ENCODE measurements around the gene CLCN6. TPM values are rescaled to one million over a fixed set of nuclear protein-coding genes. Genes with fewer than 3 reads are reported as not detected.
A peak's percentile ranks its signal among the peaks of the same experiment; 100 is the strongest.

The CLCN6 gene
- total RNA-seq, 8 experiments from 2014 or later: 9.6 to 61.4 (median 27.0) TPM

DNA sequence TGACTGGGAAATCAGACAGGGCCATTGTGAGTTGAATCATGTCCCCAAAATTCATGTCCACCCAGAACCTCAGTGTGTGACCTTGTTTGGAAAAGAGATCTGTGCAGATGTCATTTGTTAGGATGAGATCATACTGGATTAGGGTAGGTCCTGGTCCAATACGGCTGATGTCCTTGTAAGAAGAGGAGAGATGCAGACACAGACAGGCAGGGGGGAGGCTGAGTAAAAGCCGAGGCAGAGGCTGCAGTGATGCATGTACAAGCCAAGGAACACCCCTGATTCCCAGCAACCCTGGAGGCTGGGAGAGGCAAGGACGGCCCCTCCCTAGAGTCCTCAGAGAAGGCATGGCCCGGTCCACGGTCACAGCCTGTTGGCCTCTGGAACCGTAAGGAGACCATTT is 68.6 kb downstream of the CLCN6 start:
- in situ Hi-C loops (cut with MboI; ENCODE audit: low pct_unique_long_range_greater_than_20kb in 2 of 9, low sequenced_read_pairs in 9 of 9, unreplicated experiment in 9 of 9): no loop called here

DNA sequence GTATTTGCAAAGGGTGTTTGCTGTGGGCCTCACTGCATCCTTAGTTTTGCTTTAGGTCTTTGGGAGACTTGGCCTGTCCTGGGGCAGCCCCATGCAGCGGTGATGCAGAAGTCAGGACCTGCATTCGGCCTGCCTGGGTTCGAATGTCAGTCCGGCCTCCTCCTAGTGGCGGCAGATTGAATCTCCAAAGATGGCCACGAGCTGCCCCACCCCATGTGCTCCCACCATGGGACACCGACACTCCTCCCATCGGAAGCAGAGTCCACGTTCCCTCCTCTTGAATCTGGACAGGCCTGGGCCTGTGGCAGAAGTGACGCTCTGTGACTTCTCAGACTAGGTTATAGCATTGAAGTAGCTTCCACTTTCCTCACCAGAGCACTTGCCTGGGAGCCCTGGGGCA is 69.1 kb downstream of the CLCN6 start:
- Histone ChIP-seq H3K27ac (peak overlapping the region; percentile 50 to 66), H3K4me1 (replicated peaks in 1 of 2) (peaks cover 28 to 37% of the 10 kb centered on the region in 2 donors), H3K4me3 (no peak overlapping the region)
- 63 to 100% (median 86%) methylated on average over 3 to 10 of the region's 10 CpGs; no CpG with 5 or more reads in 5 of the 10 experiments for WGBS, 10 experiments
- in situ Hi-C loops (cut with MboI; ENCODE audit: low pct_unique_long_range_greater_than_20kb in 2 of 9, low sequenced_read_pairs in 9 of 9, unreplicated experiment in 9 of 9): no loop called here
- no peak for ATAC-seq (replicated peaks in 6 of 8)

More for the DNA sequence above, 68.6 kb downstream of the CLCN6 start:
- peak overlapping the region; percentile 50 to 66 for H3K27ac ChIP-seq
- no peak overlapping the region for H3K4me3 ChIP-seq
- peak in 7 of 8 experiments; percentile 55 to 85 (median 63) for ATAC-seq (replicated peaks in 6 of 8)
- 37 to 100% (median 73%) methylated on average over 1 to 6 of the region's 6 CpGs; no CpG with 5 or more reads in 3 of the 10 experiments for WGBS, 10 experiments
- peaks cover 24 to 32% of the 10 kb centered on the region in 2 donors for H3K4me1 ChIP-seq (replicated peaks in 1 of 2)

DNA sequence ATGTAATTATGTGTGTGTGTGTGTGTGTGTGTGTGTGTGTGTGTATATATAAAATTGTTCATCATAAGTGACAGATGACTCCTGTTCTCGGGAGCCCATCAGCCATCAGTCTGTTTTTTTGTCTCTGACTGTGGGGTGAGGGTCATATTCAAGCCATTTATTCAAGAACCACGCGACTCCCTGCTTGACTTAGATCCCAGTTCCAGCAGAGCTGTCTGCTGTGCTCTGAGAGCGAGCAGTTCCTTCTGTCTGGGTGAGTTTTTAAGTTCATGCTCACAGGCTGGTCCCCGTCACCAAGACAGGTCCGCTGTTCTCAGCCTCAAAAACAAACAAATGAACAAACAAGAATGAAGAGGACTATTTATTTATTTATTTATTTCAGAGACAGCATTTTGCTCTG is 71.1 kb downstream of the CLCN6 start:
- Histone ChIP-seq H3K27ac (no peak overlapping the region), H3K4me1 (replicated peaks in 1 of 2) (peaks cover 45 to 53% of the 10 kb centered on the region in 2 donors), H3K4me3 (no peak overlapping the region)
- in situ Hi-C loops (cut with MboI; ENCODE audit: low pct_unique_long_range_greater_than_20kb in 2 of 9, low sequenced_read_pairs in 9 of 9, unreplicated experiment in 9 of 9): no loop called here
- WGBS, 10 experiments: 44 to 92% (median 64%) methylated on average over 3 to 6 of the region's 6 CpGs; no CpG with 5 or more reads in 3 of the 10 experiments
- ATAC-seq (replicated peaks in 6 of 8): no peak

DNA sequence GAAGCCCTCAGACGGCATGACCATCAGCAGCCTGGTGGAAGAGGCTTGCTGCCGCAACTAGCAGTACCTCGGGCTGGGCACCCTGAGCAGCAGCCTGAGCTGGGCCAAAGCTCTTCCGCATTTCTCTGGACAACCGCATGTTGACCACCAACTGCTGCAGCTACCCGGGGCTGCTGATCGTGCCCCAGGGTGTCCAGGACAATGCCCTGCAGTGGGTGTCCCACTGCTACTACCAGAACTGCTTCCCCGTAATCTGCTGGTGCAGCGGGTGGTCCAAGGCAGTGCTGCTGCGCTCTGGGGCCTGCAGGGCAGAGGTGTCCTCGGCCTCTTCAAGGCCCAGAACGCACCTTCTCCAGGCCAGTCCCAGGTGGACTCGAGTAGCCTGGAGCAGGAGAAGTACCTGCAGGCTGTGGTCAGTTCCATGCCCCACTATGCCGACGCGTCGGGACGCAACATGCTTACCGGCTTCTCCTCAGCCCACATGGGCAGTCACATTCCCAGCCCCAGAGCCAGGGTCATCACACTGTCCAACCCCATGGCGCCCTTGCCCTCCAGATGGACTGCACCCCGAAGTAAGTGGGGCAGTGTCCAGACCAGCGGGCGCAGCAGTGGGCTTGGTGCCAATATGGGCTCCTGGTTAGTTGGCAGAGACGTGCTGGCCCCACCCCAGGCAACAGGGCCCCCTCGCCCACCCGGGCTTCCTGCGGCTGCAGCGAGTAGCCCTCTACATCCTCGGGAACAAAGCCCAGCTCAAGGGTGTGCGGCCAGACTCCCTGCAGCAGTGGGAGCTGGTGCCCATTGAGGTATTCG is 72.3 kb downstream of the CLCN6 start:
- in situ Hi-C loops (cut with MboI; ENCODE audit: low pct_unique_long_range_greater_than_20kb in 2 of 9, low sequenced_read_pairs in 9 of 9, unreplicated experiment in 9 of 9): no loop called here
- Histone ChIP-seq H3K4me3 (no peak overlapping the region), H3K27ac (no peak overlapping the region), H3K4me1 (replicated peaks in 1 of 2) (peaks cover 47 to 48% of the 10 kb centered on the region in 2 donors)
- WGBS, 10 experiments: 69 to 100% (median 89%) methylated on average over 2 to 17 of the region's 31 CpGs; no CpG with 5 or more reads in 2 of the 10 experiments
- no peak for ATAC-seq (replicated peaks in 6 of 8)

DNA sequence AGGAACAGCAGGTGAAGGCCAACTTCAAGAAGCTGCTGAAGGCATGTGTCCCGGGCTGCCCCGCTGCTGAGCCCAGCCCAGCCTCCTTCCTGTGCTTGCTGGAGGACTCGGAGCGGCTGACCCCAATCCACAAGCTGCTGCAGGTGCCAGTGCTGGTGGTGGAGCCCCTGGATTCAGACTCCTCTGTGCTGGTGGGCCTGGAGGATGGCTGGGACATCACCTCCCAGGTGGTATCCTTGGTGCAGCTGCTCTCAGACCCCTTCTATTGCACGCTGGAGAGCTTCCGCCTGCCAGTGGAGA is 72.8 kb downstream of the CLCN6 start:
- 83 to 100% (median 93%) methylated on average over 1 to 5 of the region's 6 CpGs; no CpG with 5 or more reads in 4 of the 10 experiments for WGBS, 10 experiments
- in situ Hi-C loops (cut with MboI; ENCODE audit: low pct_unique_long_range_greater_than_20kb in 2 of 9, low sequenced_read_pairs in 9 of 9, unreplicated experiment in 9 of 9): no loop called here
- no peak overlapping the region for H3K4me3 ChIP-seq
- H3K4me1 ChIP-seq (replicated peaks in 1 of 2): peaks cover 41 to 42% of the 10 kb centered on the region in 2 donors
- no peak overlapping the region for H3K27ac ChIP-seq
- ATAC-seq (replicated peaks in 6 of 8): no peak

DNA sequence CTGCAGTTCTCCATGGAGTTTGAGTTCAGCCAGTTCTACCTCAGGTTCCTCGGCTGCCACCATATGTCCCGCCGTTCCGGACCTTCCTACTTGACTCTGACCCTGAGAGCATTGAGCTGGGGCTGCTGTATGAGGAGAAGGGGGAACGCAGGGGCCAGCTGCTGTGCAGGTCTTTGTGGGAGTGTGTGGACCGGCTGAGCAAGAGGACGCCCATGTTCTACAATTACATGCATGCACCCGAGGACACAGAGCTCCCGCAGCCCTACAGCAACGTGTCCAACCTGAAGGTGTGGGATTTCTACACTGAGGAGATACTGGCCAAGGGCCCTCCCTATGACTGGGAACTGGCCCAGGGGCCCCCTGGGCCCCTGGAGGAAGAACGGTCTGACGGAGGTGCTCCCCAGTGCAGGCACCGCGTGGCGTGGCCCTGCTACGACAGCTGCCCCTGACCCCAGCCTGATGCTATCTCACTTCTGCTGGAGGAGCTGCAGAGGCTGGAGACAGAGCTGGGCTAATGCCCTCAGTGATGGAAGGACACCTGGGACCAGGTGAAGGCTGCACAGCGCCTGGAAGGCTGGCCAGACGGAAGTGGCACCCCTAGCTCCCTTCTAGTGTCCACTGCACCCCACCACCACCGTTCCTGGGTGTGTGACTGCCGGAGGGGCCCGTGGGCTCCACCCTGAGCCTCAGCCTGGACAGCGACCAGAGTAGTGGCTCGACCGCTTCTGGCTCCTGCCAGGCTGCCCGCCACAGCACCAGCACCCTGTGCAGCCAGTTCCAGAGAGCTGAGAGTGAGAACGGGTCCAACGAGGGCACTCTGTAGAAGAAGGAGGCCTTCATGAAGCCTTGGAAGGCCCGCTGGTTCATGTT is 73.6 kb downstream of the CLCN6 start:
- WGBS, 10 experiments: 57 to 100% (median 91%) methylated on average over 4 to 23 of the region's 28 CpGs; no CpG with 5 or more reads in 5 of the 10 experiments
- ATAC-seq (replicated peaks in 6 of 8): no peak
- in situ Hi-C loops (cut with MboI; ENCODE audit: low pct_unique_long_range_greater_than_20kb in 2 of 9, low sequenced_read_pairs in 9 of 9, unreplicated experiment in 9 of 9): no loop called here
- Histone ChIP-seq H3K4me1 (replicated peaks in 1 of 2) (peaks cover 34 to 35% of the 10 kb centered on the region in 2 donors), H3K27ac (peak overlapping the region; percentile 50 to 81), H3K4me3 (no peak overlapping the region)

DNA sequence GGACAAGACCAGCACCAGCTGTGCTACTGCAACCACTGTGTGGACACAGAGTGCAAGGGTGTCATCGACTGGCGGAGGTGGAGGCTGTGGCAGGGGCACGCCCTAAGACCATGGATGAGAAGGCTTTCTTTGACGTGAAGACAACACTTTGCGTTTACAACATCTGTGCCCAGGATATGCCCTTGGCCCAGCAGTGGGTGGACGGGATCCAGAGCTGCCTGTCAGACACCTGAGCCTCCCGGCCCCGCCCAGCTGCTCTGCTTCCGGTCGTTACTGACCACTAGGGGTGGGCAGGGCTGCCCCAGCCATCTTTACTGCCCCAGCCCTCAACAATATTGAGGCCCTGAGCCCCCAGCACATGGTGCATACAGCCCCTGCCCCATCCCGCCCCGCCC is 74.2 kb downstream of the CLCN6 start:
- Histone ChIP-seq H3K4me3 (no peak overlapping the region), H3K4me1 (replicated peaks in 1 of 2) (peaks cover 28 to 31% of the 10 kb centered on the region in 2 donors), H3K27ac (peak overlapping the region; percentile 50 to 81)
- 0 to 100% (median 69%) methylated on average over 1 to 5 of the region's 12 CpGs; no CpG with 5 or more reads in 4 of the 10 experiments for WGBS, 10 experiments
- in situ Hi-C loops (cut with MboI; ENCODE audit: low pct_unique_long_range_greater_than_20kb in 2 of 9, low sequenced_read_pairs in 9 of 9, unreplicated experiment in 9 of 9): no loop called here
- peak in 1 of 8 experiments; percentile 19 for ATAC-seq (replicated peaks in 6 of 8)

DNA sequence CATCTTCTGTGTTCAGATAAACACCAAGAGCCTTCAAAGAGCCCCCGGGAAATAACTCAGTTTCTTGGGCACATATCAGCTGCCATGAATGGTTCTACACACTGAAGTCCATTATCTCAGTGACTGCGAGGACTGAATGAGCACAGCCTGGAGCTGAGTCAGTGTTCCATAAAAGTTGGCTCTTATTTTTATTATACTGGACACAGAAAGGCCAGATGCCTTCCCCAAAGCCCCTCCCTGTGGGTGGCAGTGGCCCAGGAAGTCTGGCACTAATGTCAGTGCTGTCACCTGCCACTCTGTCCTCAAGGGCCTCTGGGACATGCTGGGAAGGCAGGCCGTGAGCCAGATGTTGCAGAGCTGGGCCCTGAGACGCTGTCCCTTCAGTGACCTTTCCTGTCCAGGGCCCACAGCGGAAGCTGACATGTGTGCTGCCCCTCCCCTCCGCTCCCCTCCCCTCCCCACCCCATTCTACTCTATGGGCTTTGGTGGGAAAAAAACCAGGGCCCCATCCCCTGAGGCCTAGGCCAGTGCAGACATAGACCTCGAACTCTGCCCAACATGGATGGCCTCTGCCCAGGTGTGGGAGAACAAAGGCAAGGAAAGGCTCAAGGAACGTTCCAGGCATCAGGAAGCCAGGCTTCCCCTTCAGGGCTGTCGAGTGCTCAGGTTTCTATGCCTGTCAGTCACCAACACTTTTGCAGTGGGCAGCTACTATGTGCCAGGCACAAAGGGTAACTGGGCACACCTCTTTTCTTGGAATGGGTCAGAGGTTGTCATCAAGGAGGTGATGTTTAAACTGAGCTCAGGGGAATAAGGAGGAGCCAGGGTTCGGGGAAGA is 75.1 kb downstream of the CLCN6 start:
- peaks cover 32 to 35% of the 10 kb centered on the region in 2 donors for H3K4me1 ChIP-seq (replicated peaks in 1 of 2)
- in situ Hi-C loops (cut with MboI; ENCODE audit: low pct_unique_long_range_greater_than_20kb in 2 of 9, low sequenced_read_pairs in 9 of 9, unreplicated experiment in 9 of 9): no loop called here
- no peak overlapping the region for H3K4me3 ChIP-seq
- peak overlapping the region; percentile 50 to 81 for H3K27ac ChIP-seq
- WGBS, 10 experiments: 0 to 49% (median 39%) methylated on average over 1 to 6 of the region's 10 CpGs; no CpG with 5 or more reads in 3 of the 10 experiments
- peak; percentile 27 to 94 (median 89) for ATAC-seq (replicated peaks in 6 of 8)

DNA sequence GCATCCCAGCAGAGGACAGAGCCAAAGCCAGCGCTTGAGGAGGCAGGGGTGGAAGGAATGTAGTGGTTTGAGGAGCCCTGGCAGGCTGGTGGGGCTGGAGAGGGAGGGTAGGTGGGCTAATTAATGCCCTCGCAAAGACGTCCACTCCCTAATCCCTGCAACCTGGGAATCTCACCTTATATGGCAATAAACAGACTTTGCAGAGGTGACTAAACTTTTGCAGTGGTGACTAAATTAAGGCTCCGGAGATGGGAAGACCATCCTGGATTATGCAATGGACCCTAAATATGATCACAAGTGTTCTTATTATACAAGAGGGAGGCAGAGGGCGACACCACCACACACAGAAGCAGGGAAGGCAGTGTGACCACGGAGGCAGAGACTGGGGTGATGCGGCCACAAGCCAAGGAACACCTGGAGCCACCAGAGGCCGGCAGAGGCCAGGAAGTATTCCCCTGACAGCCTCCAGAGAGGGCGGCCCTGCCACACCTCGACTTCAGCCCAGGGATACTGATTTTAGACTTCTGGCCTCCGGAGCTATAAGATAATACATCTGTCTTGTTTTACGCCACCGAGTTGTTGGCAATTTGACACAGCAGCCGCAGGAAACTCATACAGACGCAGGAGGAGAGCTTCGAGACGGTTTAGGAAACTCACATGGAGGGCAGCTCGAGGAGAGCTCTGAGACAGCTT is 75.9 kb downstream of the CLCN6 start:
- peaks cover 33 to 37% of the 10 kb centered on the region in 2 donors for H3K4me1 ChIP-seq (replicated peaks in 1 of 2)
- ATAC-seq (replicated peaks in 6 of 8): no peak
- H3K4me3 ChIP-seq: no peak overlapping the region
- peak overlapping the region; percentile 50 to 81 for H3K27ac ChIP-seq
- 35 to 89% (median 78%) methylated on average over 1 to 11 of the region's 18 CpGs for WGBS, 10 experiments
- in situ Hi-C loops (cut with MboI; ENCODE audit: low pct_unique_long_range_greater_than_20kb in 2 of 9, low sequenced_read_pairs in 9 of 9, unreplicated experiment in 9 of 9): no loop called here

DNA sequence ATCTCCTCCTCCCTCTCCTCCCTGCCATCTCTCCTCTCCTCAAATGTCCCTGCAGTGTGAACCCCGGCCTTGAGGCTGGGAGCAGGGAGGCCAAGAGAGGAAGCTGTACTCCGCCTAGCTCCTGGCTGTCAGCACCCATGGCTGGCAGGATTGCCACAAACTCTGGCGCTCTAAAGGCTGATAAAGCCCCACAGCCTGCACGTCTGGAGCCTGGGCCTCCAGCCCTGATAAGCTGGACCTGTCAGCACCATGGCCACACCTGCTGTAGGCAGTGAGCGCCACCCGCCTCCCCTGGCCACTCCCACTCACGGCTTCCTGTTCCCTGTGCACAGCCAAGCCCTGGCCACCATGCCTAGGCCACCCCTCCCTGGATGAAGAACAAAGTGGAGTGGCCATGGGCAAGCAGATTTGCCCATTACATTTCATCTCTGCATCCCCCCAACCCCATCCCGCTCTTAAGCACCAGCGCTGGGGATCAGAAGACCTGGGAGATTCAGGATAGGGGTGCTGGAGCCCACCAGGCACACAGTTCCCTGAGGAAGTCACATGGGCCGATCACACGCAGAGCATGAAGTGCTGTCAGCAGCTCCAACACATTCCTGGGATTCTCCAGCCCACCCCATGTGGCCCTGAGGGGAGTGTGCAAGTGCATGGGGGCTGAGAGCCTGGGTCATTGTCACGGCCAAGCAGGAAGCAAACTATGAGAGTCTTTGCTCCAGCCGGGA is 77.0 kb downstream of the CLCN6 start:
- in situ Hi-C loops (cut with MboI; ENCODE audit: low pct_unique_long_range_greater_than_20kb in 2 of 9, low sequenced_read_pairs in 9 of 9, unreplicated experiment in 9 of 9): no loop called here
- Histone ChIP-seq H3K4me3 (no peak overlapping the region), H3K27ac (peak overlapping the region in 1 of 2 donors; percentile 18), H3K4me1 (replicated peaks in 1 of 2) (peaks cover 30 to 37% of the 10 kb centered on the region in 2 donors)
- WGBS, 10 experiments: 50 to 100% (median 86%) methylated on average over 1 to 5 of the region's 13 CpGs; no CpG with 5 or more reads in 5 of the 10 experiments
- peak in 4 of 8 experiments; percentile 7 to 68 (median 34) for ATAC-seq (replicated peaks in 6 of 8)

DNA sequence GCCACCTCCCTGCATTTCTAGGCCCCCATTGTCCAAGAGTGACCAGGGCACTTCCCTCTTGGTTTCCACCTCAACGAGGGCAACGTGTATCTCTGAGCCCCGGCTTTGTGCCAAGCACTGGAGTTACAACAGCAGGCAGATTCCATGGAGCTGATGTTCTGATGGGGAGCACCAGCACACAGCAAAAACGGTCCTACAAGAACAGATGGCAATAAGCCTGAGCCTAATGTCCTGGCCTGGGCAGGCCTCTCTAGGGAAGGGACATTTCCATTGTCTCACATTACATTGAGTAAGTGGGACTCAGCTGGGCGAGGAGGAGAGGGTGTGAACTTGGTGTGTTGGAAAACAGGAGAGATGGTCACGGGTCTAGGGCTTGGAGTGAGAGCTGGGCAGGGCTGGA is 79.9 kb downstream of the CLCN6 start:
- ATAC-seq (replicated peaks in 6 of 8): peak in 6 of 8 experiments; percentile 11 to 67 (median 22)
- in situ Hi-C loops (cut with MboI; ENCODE audit: low pct_unique_long_range_greater_than_20kb in 2 of 9, low sequenced_read_pairs in 9 of 9, unreplicated experiment in 9 of 9): no loop called here
- Histone ChIP-seq H3K27ac (peak overlapping the region; percentile 18 to 19), H3K4me1 (replicated peaks in 1 of 2) (peaks cover 22 to 24% of the 10 kb centered on the region in 2 donors), H3K4me3 (no peak overlapping the region)
- 0 to 100% (median 71%) methylated on average over 1 to 5 of the region's 6 CpGs; no CpG with 5 or more reads in 2 of the 10 experiments for WGBS, 10 experiments
